ENCODE results near the gene RSPO1.

RSPO1 gene

GRCh38 chr1:37663426-37664000 is 28.8 kb upstream of the RSPO1 start:
- TF ChIP-seq CTCF (IDR thresholded peaks at IDR 0.05; ENCODE audit: control insufficient read depth, insufficient read depth, low read depth, low read length, missing control alignments) = no peak
- H3K4me3 ChIP-seq (ENCODE audit: control insufficient read depth, low read depth, low read length) = no peak overlapping the region
- no peak for DNase-seq (ENCODE audit: low read depth)

GRCh38 chr1:37662031-37662755 is 27.5 kb upstream of the RSPO1 start:
- H3K4me3 ChIP-seq (ENCODE audit: control insufficient read depth, low read depth, low read length) = no peak overlapping the region
- DNase-seq (ENCODE audit: low read depth) = no peak
- TF ChIP-seq CTCF (IDR thresholded peaks at IDR 0.05; ENCODE audit: control insufficient read depth, insufficient read depth, low read depth, low read length, missing control alignments) = no peak

GRCh38 chr1:37661401-37661800 is 26.7 kb upstream of the RSPO1 start:
- TF ChIP-seq CTCF (IDR thresholded peaks at IDR 0.05; ENCODE audit: control insufficient read depth, insufficient read depth, low read depth, low read length, missing control alignments) = no peak
- no peak for DNase-seq (ENCODE audit: low read depth)
- H3K4me3 ChIP-seq (ENCODE audit: control insufficient read depth, low read depth, low read length) = no peak overlapping the region

- DNase-seq (ENCODE audit: low read depth) = no peak
- H3K4me3 ChIP-seq (ENCODE audit: control insufficient read depth, low read depth, low read length) = no peak overlapping the region
- no peak for TF ChIP-seq CTCF (IDR thresholded peaks at IDR 0.05; ENCODE audit: control insufficient read depth, insufficient read depth, low read depth, low read length, missing control alignments)
Observed at GRCh38 chr1:37660664-37661063, 26.0 kb upstream of the RSPO1 start.

GRCh38 chr1:37658486-37658885 is 23.8 kb upstream of the RSPO1 start:
- DNase-seq (ENCODE audit: low read depth) = no peak
- H3K4me3 ChIP-seq (ENCODE audit: control insufficient read depth, low read depth, low read length) = no peak overlapping the region
- no peak for TF ChIP-seq CTCF (IDR thresholded peaks at IDR 0.05; ENCODE audit: control insufficient read depth, insufficient read depth, low read depth, low read length, missing control alignments)

GRCh38 chr1:37657620-37658412 is 23.1 kb upstream of the RSPO1 start:
- DNase-seq (ENCODE audit: low read depth) = no peak
- H3K4me3 ChIP-seq (ENCODE audit: control insufficient read depth, low read depth, low read length) = no peak overlapping the region
- TF ChIP-seq CTCF (IDR thresholded peaks at IDR 0.05; ENCODE audit: control insufficient read depth, insufficient read depth, low read depth, low read length, missing control alignments) = no peak
